Stimulated activated CD8-positive, alpha-beta memory T cell treated with anti-CD3 and anti-CD28 coated beads, Interleukin-12 subunit alpha, Interleukin-12 subunit beta, amount 100 ng/mL, for 24 hours (primary cell): Measurements from ENCODE around the gene STING1.
"Not testable (repeated sequence)": the region's sequence is repeated elsewhere in the genome, so short reads cannot be mapped to it uniquely, and the experiment has no call there.

Experiments
- DNase-seq: peaks from one replicate; pipeline ENCODE4 v3.0.0-alpha.2; 2020; ENCODE audit errors: extremely low read depth

Gene STING1

DNA sequence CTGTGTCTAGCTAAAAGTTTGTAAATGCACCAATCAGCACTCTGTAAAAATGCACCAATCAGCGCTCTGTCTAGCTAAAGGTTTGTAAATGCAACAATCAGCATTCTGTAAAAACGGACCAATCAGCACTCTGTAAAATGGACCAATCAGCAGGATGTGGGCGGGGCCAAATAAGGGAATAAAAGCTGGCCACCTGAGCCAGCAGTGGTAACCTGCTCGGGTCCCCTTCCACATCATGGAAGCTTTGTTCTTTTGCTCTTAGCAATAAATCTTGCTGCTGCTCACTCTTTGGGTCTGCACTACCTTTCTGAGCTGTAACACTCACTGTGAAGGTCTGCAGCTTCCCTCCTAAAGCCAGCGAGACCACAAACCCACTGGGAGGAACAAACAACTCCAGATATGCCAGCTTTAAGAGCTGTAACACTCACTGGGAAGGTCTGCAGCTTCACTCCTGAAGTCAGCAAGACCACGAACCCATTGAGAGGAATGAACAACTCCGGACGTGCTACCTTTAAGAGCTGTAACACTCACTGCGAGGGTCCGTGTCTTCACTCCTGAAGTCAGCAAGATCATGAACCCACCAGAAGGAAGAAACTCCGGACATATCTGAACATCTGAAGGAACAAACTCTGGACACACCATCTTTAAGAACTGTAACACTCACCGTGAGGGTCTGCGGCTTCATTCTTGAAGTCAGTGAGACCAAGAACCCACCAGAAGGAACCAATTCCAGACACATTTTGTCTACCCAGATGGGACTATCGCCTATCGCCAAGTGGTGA, 20.7 kb upstream of the STING1 start:
- not testable (repeated sequence) for DNase-seq

DNA sequence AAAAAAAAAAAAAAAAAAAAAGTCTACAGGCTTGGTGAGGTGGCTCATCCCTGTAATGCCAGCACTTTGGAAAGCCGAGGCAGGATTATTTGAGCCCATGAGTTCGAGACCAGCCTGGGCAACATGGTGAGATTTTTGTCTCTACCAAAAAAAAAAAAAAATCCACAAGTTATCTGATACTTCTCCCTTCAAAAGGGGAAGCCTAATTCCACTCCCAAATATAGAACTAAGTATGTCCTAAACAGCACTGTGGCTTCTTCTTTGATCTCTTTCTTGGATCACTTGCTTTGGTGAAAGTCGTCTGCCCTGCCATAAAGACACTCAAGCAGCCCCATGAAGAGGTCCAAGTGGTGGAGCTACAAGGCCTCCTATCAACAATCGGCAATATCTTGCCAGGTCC, 18.8 kb upstream of the STING1 start:
- DNase-seq: no peak

DNA sequence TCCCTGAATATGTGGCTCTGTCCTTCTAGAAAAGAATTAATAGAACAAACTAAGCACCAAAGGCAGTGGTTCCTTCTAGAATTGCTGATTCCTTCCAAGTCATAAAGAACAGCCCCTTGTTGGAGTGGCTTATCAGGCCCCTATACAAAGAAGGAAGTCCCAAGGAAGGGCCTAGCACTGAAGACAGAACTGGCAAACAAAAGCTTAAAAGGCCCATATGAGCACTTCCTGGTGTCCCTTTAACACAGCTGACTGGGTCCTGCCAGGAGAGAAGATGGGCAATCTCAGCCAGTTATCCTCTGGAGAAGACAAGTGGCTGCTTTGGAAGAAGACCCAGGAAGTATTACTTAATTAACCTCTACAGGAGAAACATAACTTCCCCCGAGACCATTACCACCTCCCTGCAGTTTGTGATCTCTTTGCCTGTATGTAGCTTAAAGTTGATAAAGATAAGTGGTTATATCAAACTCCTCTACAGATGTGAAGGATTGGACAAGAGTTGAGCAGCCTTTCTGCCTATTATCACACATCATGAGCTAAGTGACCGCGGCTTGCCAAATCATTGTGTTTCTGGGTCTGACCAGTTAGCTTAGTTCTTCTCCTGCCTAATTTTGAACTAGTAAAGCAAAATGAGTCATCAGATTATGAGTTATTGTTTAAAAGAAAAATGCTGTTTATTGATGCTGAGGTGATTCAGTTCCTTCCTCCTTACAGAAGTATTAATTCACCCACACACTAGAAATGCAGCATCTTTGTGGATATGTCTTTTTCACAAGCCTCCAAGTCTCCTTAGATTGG, 13.3 kb upstream of the STING1 start:
- DNase-seq: no peak

DNA sequence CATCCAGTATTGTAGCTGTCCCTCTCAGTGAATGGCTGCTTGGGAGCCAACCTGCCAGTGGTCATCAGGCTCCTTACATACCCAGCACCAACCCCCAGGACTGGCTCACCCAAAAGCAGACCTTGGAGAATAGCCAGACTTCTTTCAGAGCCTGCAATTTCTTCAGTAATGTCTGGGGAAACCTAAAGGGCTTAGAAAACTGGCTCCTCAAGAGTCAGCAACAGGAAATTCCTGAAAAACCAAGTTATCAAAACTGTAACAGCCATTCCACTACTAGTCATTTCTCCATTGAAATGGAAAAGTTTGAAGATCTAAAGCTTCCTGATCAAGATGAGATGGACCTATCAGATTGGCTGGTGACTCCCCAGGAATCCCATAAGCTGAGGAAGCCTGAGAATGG, 12.3 kb upstream of the STING1 start:
- DNase-seq: no peak

DNA sequence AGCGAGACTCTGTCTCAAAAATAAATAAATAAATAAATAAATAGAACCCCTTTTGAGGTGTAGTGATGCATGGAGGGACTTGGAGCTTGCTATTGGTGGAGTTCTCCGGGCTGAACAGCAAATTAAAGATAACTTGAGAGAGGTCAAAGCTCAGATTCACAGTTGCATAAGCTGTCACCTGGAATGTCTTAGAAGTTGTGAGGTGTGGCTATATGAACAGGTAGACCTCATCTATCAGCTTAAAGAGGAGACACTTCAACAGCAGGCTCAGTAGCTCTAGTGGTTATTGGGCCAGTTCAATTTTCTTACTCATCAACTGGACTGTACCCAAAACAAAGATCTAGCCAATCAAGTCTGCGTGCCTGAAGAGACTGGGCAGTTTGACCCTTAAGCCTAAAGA, 11.7 kb upstream of the STING1 start:
- DNase-seq: no peak

DNA sequence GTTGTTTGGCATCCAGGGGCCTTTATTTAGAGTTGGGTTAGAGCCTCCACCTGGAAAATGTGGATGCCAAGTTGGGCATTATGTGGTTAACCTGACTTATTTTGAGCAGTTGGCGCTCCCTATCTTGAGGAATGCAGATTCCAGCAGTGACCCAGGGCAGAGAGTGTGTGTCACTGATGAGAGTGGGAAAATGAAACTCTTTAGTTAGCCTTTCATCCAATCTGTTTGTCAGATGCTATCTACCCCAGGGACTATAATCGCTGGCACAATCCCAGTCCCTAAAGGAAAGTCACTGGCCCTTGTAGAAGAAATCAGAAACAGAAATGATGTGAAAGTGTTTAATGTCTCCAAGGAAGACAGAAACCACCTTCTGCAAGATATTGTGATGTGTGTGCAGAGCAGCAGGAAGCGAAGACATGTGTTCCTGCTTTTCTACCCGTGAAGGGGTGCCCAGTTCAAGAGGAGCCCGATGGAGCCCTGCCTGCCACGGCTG, 10.2 kb upstream of the STING1 start:
- no peak for DNase-seq

DNA sequence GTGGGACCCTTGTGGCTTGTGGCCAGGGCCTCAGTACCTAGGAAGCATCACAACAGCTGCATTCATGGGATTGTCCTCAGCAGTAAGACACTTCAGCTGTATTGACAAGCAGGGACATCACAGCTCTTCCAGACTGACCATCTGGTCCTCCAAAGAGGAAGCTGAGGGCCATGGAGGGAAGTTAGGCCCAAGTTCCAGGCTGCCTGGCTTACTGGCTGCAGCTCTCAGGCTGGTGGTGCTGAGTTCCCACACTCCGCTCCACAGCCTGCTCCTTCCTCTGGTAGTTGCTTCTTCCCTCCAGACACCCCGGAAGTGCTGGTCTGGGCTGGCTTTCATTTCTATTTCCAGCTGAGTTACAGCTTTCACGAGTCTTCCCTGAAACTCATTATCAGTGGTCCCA, 5.7 kb upstream of the STING1 start:
- no peak for DNase-seq

DNA sequence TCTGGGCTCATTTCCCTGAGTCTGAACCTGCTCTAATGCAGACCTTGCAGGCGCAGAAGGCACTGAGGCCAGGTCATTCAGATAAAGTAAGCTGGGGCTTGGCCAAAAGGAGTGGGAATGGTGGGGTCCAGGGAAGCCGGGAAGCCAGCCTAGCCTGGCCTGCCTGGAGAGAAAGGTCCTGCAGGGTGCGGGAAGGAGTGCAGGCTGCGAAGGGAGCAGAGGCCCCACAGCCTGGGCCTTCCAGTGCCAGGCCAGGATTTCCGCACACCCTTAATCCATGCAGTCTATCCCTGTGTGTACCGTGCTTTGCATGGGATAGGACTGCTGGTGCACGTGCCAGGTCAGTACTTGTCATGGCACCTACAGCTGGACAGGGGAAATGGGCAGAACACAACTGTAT, 3.6 kb upstream of the STING1 start:
- DNase-seq: no peak

DNA sequence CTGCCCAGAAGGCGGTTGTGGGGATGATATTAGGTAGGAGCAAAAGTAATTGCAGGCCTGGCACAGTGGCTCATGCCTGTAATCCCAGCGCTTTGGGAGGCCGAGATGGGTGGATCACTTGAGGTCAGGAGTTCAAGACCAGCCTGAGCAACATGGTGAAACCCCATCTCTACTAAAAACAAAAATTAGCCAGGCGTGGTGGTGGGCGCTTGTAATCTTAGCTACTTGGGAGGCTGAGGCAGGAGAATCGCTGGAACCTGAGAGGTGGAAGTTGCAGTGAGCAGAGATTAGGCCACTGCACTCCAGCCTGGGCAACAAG, 291 bp upstream of the STING1 start:
- DNase-seq: not testable (repeated sequence)

DNA sequence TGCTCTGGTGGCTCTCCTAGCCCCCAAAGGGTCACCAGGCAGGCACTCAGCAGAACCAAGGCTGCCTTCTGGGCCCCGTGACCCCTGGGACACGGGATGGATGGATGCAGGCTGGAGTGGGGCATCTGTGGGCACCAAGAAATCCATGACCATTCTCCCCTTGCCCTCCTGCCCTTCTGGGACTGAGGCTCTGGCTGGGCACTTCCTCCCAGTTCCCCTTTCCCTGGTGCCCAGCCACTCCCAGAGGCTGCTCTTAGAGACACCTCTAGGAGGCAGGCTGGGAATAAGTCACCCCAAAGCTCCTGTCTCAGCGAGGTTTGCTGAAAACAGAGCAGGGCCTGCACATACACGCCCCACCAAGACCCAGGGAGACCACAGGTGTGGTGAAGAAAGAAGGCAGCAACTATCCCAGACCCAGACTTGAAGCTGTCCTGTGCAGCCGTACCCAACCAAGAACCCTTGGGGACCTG, 943 bp downstream of the STING1 start:
- no peak for DNase-seq

DNA sequence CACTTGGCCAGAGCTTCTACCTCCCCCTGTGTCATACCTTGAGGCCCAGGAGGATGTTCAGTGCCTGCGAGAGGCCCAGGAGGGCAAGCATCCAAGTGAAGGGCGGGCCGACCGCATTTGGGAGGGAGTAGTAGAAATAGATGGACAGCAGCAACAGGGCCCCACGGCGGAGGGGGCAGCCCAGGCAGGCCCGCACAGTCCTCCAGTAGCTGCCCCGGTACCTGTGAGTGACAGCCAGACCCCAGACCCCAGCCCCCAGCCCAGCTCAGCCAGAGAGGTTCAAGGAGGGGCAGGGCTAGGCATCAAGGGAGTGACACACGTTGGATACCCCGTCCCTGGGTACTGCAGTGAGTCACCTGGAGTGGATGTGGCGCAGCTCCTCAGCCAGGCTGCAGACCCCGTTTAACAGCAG, 1.4 kb downstream of the STING1 start:
- no peak for DNase-seq

DNA sequence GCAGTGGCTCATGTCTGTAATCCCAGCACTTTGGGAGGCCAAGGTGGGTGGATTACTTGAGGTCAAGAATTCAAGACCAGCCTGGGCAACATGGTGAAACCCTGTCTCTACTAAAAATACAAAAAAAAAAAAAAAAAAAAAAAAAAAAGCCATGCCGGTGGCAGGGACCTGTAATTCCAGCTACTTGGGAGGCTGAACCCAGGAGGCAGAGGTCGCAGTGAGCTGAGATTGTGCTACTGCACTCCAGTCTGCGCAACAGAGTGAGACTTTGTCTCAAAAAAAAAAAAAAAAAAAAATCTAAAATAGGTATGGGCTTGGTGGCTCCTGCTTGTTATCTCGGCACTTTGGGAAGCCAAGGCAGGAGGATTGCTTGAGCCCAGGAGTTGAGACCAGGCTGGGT, 2.8 kb downstream of the STING1 start:
- not testable (repeated sequence) for DNase-seq

DNA sequence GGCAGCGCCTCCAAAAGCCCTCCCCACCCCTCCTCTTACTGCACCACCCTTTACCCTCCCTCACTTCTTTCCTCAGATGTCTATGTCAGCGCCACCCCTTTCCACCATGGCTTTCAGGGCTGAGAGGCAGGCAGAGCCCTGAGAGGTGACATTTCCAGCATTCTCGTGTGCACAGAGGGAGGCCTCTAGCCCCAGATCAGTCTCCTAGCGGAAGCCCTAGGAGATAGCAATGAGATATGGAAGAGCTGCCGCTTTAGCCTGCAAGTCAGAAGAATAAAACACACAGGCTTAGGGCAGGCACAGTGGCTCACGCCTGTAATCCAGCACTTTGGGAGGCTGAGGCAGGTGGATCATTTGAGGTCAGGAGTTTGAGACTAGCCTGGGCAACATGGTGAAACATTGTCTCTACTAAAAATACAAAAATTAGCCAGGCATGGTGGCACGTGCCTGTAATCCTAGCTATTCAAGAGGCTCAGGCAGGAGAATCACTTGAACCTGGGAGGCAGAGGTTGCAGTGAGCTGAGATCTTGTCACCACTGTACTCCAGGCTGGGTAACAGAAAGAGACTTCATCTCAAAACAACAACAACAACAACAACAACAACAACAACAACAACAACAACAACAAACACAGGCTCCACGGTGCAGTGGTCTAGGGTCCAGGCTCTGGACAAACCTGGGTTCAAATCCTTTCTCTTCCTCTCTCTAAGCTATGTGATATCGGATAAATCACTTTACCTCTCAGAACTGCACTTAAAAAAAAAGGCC, 3.7 kb downstream of the STING1 start:
- not testable (repeated sequence) for DNase-seq

DNA sequence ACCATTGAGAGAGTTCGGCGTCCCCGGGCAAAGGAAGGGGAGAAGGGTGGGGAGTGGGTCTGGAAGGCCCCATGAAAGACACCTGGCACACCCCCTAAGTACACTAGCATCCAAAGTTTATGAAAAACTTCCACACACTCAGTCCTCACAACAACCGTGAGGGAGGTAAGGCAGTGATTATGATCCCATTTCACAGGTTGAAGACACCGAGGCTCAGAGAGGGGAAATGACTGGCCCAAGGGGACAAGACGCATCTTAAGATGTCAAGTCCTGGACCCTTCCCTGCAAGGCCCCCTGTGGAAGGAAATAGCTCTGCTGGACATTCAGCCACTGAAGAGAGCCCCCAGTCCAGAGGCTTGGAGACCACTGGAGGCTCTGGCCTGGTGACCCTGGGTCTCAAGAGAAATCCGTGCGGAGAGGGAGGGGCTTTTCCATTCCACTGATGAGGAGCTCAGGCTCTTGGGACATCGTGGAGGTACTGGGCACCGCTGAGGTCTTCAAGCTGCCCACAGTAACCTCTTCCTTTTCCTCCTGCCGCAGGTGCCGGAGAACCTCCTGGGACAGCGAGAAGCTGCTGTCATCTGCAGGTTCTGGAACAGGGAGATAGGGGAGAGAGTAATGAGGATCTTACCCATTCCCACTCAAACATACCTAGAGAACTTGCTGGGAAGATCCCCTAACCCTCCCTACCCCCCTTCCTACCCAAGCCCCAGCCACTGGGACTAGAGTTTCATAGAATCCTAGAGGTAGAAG, 6.5 kb downstream of the STING1 start:
- no peak for DNase-seq

DNA sequence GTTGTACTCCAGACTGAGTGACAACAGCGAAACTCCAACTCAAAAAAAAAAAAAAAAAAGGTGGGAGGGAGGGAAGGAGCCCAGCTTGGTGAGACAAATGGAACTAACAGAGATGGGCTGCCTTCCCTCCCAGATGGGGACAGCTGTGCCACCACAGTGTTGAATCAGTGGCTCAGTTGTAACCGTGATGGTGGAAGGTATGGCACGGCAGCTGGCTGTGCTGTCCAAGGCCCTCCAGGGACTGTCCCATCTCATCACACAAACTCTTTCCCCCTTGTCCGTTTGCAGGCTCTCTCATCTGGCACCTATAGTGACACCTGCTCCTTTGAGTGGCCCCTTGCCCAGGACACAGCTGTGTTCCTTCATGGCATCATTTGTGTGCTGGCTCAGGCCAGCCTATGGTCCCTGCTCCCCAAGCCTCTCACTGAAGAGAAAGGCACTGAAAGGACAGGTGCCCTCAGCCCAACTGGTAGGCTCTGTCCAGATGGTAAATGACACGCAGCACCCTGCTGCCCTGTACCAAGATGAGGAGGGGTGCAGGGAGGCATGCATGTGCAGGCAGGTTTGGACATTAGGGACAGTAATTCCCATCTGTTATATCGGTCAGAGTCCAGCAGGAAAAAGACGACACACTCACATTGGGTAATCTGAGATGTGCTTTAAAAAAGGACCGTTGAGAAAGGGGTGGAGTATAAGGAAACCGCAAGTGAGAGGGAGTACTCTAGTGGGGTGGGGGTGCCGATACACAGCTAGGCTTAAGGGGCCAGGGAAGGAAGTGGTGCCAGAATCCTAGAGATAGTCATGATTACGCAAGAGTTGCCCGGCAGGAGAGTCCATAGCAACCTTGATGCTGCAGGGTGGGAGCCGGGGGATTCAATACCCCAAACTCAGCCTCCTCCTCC, 7.4 kb downstream of the STING1 start:
- DNase-seq: no peak

DNA sequence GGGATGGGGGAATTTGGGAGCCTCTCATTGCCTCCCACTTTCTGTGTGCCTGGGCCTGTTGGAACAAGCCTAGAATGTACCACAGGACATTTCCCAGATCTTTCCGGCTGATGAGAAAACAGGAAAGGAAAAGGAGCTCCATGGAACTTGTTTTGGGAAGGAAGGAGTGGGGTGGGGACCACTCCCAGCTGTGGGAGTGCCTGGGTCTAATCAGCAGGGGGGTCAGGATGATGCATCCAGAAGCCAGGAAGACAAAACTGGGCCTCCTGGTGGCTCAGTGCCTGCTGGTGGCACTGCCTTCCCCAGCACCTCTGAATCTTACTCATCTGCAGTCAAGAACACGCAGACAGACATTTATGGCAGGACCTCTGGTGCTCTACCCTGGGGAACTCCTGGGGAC, 9.0 kb downstream of the STING1 start:
- DNase-seq: no peak

DNA sequence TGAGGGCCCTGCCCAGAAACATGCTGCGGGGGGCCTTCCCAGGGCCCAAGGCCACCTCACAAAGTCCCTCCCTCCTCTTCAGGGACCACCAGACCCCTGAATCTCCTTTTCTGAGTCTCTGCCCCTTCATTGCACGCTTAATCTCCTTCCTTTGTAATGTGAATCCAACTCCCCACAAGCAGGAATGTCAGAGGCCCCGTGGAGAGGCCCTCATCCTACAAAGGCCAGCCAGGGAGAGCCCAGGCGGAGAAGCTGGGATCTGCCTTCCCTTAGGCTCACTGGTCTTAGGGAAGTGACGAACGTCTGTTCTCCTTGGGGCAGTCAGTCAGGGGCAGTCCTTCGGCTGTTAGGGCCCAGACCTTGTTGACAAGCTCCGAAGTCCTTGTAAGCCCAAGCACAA, 9.5 kb downstream of the STING1 start:
- DNase-seq: no peak

DNA sequence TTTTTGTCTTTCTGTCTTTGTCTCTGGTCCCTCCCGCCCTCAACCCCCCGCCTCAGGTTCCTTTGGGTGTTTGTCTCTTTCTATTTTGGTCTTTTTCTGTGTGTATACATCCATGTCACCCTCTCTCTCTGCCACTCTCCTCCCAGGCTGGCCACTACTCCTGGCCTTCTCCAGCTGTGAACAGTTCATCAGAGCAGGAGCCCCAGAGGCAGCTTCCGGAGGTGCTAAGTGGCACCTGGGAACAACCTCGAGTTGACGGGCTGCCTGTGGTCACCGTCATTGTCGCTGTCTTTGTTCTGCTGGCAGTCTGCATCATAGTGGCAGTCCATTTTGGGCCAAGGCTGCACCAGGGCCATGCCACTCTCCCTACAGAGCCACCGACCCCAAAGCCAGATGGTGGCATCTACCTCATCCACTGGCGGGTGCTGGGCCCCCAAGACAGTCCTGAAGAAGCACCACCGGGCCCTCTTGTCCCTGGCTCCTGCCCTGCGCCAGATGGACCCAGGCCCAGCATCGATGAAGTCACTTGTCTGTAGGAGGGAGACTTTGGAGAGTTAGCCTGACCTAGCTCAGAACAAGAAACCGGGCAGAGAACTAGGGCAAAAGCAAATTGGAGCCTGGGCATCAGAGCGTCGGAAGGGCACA, 10.1 kb downstream of the STING1 start:
- DNase-seq: no peak

DNA sequence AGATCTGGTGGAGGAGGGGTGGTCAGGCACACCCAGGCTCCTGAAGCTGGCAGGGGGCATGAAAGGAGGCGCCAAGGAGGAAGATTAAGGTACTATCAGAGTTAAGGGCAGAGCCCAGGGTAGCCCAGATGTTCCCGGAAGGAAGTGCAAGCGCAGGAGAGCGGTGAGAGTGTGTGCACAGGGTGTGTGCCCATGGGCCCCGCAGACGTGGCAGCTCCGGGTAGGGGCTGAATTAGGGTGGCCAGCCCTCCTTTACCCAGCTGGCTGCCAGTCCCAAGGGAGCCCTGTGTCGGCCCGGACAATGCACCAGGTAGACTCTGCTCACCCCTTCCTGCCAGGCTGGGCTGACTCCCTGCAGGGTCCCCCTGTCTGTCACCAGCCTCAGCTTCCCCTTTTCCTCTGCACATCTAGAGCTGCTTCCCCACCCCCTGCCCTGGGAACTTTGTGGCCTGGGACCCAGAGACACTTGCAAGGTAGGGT, 11.7 kb downstream of the STING1 start, which contains the start of gene SMIM33:
Gene SMIM33, plus strand, starts transcription at position 184 of the 480 bp plus-strand sequence. Its CDS starts 118 bp downstream, at position 302.
- no peak for DNase-seq

DNA sequence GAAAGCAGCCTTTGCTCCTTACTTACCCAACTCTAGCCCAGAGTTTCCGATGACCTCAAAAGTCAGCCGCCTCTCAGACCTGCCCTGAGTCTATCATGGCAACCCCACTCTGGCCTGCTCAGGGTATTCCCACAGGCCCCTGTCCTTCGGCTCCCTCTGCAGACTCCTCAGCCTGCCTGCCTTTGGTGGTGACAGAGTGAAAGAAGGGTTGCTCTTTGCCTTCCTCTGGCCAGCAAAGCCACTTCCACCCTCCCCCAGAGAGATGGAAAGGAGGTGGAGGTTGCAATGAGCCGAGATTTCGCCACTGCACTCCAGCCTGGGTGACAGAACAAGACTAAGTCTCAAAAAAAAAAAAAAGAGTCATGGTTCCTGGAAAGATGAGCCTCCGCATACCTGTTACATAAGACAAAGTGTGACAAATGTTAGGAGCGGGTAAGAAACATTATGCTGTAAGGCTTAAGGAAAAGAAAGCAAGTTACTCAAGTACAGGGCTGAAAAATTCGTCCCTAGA, 14.1 kb downstream of the STING1 start:
- no peak for DNase-seq
